RWPE1 (cell line): ENCODE data around the gene SLFN5.
"Not testable (repeated sequence)": the region's sequence is repeated elsewhere in the genome, so short reads cannot be mapped to it uniquely, and the experiment has no call there.

Experiments
- CTCF ChIA-PET: fragments of 350-600 bp; sonication (Branson Sonifier 250); formaldehyde crosslinking; extraction: SDS; loops from one replicate; lab custom pipeline; 2021; lab: Yijun Ruan, JAX
- POLR2A ChIA-PET: fragments of 400-600 bp; formaldehyde crosslinking; extraction: SDS; loops from one replicate; lab custom pipeline; 2020; ENCODE audit warnings: antibody characterized with exemption; ENCODE audit not compliant: low non-redundant PET; lab: Yijun Ruan, JAX
- DNase-seq: peaks from one replicate; pipeline ENCODE4 v3.0.0; 2012; ENCODE audit warnings: low spot score
- H3K27ac ChIP-seq: fragments of 450-650 bp; 2 replicates; pipeline ENCODE4 v1.5.1; 2017
- TF ChIP-seq, protein P1 (sequence below): fragments of 450-650 bp; conservative IDR thresholded peaks from 2 replicates; pipeline ENCODE4 v1.5.1; 2017; ENCODE audit warnings: low read depth, mild to moderate bottlenecking

The SLFN5 gene

DNA sequence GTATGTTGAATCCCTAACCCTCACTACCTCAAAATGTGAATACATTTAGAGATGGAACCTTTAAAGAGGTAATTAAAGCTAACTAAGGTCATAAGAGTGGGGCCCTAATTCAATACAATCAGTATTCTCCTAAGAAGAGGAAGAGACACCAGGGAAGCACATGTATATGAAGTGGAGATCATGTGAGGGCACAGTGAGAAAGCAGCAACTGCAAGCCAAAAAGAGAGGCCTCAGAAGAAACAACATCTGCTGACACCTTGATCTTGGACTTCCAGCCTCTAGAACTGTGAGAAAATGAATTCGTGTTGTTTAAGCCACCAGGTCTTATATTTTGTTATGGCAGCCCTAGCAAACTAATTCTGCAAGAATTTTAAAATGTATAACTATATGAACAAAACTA lies 13.2 kb upstream of the SLFN5 start:
- no peak overlapping the region for H3K27ac ChIP-seq
- ChIA-PET POLR2A (no interaction called here), CTCF (no interaction called here)
- TF ChIP-seq, protein P1, sequence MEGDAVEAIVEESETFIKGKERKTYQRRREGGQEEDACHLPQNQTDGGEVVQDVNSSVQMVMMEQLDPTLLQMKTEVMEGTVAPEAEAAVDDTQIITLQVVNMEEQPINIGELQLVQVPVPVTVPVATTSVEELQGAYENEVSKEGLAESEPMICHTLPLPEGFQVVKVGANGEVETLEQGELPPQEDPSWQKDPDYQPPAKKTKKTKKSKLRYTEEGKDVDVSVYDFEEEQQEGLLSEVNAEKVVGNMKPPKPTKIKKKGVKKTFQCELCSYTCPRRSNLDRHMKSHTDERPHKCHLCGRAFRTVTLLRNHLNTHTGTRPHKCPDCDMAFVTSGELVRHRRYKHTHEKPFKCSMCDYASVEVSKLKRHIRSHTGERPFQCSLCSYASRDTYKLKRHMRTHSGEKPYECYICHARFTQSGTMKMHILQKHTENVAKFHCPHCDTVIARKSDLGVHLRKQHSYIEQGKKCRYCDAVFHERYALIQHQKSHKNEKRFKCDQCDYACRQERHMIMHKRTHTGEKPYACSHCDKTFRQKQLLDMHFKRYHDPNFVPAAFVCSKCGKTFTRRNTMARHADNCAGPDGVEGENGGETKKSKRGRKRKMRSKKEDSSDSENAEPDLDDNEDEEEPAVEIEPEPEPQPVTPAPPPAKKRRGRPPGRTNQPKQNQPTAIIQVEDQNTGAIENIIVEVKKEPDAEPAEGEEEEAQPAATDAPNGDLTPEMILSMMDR, result no peak
- DNase-seq, result no peak

DNA sequence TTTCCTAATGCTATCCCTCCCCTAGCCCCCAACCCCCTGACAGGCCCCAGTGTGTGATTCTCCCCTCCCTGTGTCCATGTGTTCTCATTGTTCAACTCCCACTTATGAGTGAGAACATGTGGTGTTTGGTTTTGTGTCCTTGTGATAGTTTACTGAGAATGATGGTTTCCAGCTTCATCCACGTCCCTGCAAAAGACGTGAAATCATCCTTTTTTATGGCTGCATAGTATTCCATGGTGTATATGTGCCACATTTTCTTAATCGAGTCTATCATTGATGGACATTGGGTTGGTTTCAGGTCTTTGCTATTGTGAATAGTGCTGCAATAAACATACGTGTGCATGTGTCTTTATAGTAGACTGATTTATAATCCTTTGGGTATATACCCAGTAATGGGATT lies 8.6 kb upstream of the SLFN5 start:
- POLR2A ChIA-PET, H3K27ac ChIP-seq, DNase-seq: not testable (repeated sequence)
- CTCF ChIA-PET, result interaction anchor here (0.7 kb wide), 1 partner anchor 25 kb away, joined by 3 read pairs; no protein-coding TSS in a partner anchor

GRCh38 chr17:35235289-35235688 lies 7.6 kb upstream of the SLFN5 start:
- ChIA-PET POLR2A (no interaction called here), CTCF (no interaction called here)
- TF ChIP-seq, protein P1, result no peak
- DNase-seq, result no peak
- H3K27ac ChIP-seq, result no peak overlapping the region

DNA sequence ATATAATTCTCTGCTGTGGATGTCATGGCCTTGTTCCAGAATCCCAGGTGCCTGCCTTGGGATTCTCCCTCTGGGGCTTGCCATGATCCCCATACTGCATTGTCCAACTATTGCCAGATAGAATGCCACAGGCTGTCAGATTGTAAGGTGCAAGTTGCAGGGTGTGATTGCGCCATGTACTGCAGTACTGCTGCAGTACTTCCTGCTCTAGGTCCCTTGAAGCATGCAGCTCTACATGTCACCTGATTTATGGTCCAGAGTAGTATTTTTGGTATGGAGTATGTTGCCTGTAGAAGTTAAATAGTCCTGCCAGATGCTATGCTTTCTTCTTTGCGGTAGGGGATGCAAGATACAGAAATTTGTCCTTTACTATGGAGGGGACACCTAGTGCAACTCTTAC lies 7.0 kb upstream of the SLFN5 start:
- CTCF ChIA-PET, result no interaction called here
- no peak for DNase-seq
- H3K27ac ChIP-seq, result no peak overlapping the region
- POLR2A ChIA-PET, result no interaction called here
- TF ChIP-seq, protein P1, result no peak

GRCh38 chr17:35236821-35237220 lies 6.1 kb upstream of the SLFN5 start:
- ChIA-PET POLR2A (no interaction called here), CTCF (no interaction called here)
- TF ChIP-seq, protein P1, result no peak
- DNase-seq, result no peak
- no peak overlapping the region for H3K27ac ChIP-seq

DNA sequence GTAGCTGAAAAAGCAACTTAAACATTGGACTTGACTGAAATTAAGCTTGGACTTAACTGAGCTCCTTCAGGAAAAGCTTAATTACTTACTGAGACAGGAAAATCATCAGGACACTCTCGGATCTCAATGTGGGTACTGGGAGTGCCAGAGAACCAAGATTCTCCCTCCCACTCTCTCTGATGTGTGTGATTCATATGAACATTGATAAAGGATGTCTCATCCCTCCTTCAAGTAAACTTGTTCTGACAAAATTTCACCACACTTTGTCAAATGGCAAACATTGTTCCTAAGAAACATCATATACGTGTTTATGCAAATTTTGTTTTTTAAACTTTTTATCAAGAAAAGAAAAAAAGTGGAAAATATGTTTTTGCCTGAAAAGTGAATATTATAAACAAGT lies 4.1 kb upstream of the SLFN5 start:
- CTCF ChIA-PET, result interaction anchor here (0.5 to 1.1 kb wide), 2 partner anchors 75 to 541 kb away, joined by 3 to 4 read pairs; no protein-coding TSS in a partner anchor
- POLR2A ChIA-PET, result no interaction called here
- no peak overlapping the region for H3K27ac ChIP-seq
- peak; percentile 86 for DNase-seq
- TF ChIP-seq, protein P1, result no peak

- TF ChIP-seq, protein P1, result no peak
- H3K27ac ChIP-seq, result no peak overlapping the region
- CTCF ChIA-PET, result interaction anchor here (0.6 kb wide), 1 partner anchor 293 kb away, joined by 3 read pairs; no protein-coding TSS in a partner anchor
- POLR2A ChIA-PET, result no interaction called here
- no peak for DNase-seq
Measured at GRCh38 chr17:35239823-35240222, 3.0 kb upstream of the SLFN5 start.
